ENCODE data around the gene AIFM1.
"Not testable (repeated sequence)": the region's sequence is repeated elsewhere in the genome, so short reads cannot be mapped to it uniquely, and the experiment has no call there.

The AIFM1 gene

DNA sequence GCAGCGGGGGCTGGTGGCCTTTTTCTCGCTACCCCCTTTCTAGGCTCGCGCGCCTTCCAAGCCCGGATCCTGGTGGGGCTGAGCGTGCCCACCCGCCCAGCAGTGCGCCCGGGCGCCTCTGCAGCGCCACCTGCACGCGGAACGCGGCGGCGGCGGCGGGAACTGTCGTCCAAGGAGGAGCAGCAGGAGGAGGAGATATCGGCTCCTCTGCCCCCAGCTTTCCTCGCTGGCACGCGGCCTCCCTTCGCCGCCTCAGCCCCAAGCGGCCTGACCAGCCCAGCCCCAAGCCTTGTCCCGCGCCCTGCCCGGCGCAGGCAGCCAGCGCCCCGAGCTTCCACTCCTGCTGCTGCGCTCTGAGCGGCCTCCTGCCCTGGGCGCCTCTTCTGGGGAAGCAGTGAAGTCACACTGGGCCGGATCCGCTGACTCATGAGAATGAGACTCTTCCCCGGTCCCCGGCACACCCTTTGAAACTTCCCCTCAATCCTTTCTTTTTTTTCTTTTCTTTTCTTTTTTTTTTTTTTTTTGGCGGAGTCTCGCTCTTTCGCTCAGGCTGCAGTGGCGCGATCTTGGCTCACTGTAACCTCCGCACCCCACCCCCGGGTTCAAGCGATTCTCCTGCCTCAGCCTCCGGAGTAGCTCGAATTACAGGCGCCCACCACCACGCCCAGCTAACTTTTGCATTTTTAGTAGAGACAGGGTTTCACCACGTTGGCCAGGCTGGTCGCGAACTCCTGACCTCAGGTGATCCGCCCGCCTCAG lies 44.7 kb downstream of the AIFM1 start:
- peak in 2 of 3 donors; percentile 30 to 55 for DNase-seq (ENCODE audit: low read depth in 3 of 3, low spot score in 1 of 3)

DNA sequence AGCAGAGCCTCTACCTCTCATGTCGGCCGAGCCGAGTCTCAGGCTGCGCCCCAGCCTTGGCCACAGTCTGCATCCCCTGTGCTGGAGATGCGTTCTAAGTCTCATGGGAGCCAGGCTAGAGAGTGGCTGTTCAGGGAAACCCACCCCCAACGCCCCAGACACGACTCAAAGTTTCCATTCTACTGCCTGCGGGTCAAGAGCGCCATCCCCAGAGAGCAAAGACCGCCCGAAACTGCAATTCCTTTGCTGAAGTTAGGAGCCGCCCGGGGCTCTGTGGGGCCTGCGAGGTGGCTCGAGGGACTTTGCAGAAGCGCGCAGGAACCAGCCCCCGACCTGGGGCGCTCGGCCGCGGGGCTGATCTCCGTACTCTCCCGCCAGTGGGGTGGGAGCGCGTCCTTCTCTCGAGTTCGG lies 45.3 kb downstream of the AIFM1 start:
- DNase-seq (ENCODE audit: low read depth in 3 of 3, low spot score in 1 of 3): no peak

DNA sequence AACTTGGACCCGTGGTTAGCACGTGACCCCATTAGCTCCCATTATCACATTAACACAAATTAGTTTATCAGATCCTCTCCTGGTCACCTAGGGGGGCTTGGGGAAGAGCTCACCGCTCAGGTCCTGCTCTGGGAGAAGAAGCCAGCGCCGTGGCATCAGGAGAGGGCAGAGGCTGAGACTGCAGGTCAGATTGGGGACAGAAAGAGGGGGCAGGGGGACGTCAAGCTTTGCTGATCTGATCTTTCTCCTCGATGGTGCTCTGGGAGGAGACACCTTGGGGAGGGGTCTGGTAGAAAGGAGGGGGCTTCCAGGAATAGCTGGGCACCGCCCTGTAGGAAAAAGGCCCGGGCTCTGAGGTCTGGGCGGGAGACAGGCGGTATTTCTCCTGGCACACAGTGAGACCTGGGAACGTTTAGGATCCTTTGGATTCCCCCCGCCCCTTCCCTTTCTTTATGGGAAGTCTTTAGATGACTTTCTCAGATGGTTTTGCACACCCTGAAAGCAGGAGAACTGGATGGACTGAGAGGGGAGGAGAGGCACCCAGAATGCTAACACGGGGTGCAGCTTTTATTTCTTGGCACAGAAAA lies 46.2 kb downstream of the AIFM1 start:
- DNase-seq (ENCODE audit: low read depth in 3 of 3, low spot score in 1 of 3): no peak

DNA sequence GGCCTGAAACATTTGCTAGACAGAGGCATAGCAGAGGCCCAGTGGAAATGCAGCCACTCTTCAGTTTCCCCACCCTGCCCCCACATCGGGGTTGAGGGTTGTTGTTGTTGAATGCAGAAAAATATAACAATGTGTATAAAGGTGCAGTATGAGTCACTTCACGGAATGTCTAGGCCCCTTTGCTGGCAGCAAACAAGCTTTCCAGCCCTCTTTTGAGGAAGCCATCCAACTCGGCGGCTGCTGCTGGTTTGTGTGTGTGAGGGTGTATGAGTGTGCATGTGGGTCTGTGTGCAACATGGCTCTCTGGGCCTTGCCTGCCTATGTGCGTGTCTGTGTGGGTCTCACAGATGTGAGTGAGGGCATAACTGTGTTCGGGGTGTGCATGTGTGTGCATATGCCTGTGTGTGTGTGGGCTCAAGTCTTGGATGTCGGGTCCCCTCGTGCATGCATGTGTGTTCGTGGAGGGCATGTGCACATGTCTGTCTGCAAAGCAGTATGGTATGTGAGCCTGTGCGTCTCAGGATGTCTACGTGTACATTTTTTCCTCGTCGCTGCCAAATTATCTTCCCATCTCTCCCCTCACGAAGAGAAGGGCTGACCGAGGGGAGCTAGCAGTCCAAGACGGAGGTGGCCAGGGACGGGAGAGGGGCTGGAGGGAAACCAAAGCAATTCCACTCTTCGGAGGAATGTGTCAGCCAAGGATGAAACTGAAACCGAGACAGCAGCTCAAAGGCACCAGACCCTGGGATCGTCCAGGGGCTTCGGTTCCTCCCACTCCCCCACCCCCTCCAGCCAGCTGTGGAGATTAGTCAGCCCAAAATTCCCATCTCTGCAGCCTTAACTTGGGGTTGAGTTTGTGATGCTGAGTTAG lies 47.0 kb downstream of the AIFM1 start:
- no peak for DNase-seq (ENCODE audit: low read depth in 3 of 3, low spot score in 1 of 3)

- no peak for DNase-seq (ENCODE audit: low read depth in 3 of 3, low spot score in 1 of 3)
Measured at GRCh38 chrX:130117166-130117565, 48.5 kb downstream of the AIFM1 start.

GRCh38 chrX:130115119-130115885 lies 50.3 kb downstream of the AIFM1 start:
- not testable (repeated sequence) for DNase-seq (ENCODE audit: low read depth in 3 of 3, low spot score in 1 of 3)

DNA sequence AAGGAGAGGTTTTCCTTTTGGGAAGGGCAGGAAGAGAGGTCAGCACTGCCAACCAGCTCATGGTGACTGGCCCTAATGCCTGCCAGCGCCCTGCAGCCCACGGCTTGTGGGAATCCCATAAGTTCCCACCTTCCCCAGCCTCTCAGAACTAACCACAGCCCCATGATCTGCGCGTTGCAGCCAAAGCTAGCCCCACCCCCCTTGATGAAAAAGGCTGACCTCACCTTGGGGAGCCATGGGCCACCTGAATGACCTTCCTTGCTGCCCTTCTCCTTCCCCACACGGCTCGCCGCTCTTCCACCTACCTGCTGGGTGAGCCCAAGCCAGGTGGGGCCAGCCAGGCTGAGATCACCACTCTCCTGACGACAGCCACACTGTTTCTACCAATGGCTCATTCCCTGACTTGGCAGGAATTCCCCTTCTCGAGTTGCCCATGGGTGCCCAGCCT lies 51.5 kb downstream of the AIFM1 start:
- no peak for DNase-seq (ENCODE audit: low read depth in 3 of 3, low spot score in 1 of 3)

DNA sequence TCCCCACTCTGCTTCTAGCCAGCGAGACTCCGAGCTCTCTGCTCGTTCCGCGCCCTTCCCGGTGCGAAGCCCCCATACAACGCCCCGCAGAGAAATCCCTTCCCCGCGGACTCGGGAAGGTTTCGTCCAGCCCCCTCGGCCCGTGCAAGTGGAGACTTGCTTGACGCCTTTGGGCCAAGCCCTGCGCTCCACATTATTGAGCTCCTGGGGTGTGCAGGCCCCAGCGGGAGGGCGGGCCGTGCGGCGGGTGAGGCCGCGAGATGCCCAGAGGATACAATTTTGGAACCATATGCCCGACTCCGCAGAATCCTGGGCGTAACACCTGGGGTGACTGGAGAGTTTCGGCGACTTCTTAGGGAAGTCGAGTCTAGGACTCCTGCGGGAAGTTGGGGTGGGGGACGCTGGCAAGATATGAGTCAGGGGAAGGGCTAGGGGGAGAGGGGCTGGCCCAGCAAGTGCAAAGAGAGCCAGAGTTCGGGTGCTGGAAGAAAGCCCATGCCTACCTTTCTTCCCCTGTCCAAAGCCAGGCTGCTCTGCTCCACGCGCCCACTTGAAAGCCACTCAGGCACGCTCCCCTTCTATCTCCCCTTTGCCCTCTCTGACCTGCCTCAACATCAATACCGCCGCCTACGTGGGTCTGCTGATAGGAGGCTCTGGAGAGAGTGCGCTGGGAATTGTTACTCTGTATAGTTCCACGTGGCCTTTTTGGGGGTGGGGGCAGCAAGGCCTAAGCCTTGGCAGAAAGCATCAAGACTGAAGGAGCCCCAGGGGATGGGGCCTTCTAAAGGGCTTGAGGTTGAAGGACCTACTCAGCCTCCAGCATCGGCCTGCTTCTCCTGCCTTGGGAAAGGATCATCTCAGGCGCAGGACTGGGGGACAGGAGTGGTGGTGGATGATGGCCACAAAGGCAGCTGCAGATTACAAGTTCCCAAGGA lies 54.2 kb downstream of the AIFM1 start:
- no peak for DNase-seq (ENCODE audit: low read depth in 3 of 3, low spot score in 1 of 3)

GRCh38 chrX:130110379-130111219 lies 55.0 kb downstream of the AIFM1 start, which contains the start of gene ELF4:
Gene ELF4, minus strand, starts transcription at chrX:130110497. Its CDS starts 29,167 bp downstream, at chrX:130081330.
- peak in 2 of 3 donors; percentile 31 to 39 for DNase-seq (ENCODE audit: low read depth in 3 of 3, low spot score in 1 of 3)

- no peak for DNase-seq (ENCODE audit: low read depth in 3 of 3, low spot score in 1 of 3)
Measured at GRCh38 chrX:130109429-130110378, 55.9 kb downstream of the AIFM1 start.

DNA sequence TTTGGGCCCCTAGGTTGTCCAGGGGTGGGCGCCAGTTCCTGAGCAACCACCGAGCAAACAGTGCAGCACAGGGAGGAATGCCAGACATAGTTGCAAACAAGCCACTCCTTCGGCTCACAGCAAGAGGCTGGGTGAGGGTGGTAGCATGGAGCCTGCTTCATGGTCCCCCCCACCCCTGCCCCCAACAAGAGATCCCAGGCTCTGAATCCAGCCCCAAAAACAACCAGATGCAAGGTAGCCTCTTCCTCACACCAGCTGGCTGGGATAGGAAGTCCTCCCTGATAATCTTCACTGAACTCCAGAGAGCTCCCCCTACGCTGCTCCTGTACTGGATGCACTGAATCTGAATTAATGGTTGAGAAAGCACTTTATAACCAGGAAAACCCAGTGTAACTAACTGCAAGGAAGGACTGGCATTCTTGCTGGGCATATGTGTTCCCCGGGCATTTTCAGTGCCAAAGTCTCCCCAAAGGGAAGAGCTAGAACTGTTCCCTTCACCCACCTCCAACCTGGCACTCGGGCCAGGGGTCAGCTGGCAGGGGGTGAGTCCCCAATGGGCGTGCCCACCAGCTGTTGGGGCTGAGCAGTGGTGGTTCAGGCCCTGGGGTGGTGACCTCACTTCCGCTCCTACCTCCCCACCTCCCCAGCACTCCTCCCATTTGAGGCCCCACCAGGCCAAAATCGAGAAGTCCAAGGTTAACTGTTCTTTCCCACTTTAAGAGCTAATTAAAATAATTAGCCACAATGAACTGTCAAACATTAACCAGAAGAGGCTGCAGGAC lies 56.8 kb downstream of the AIFM1 start:
- no peak for DNase-seq (ENCODE audit: low read depth in 3 of 3, low spot score in 1 of 3)

DNA sequence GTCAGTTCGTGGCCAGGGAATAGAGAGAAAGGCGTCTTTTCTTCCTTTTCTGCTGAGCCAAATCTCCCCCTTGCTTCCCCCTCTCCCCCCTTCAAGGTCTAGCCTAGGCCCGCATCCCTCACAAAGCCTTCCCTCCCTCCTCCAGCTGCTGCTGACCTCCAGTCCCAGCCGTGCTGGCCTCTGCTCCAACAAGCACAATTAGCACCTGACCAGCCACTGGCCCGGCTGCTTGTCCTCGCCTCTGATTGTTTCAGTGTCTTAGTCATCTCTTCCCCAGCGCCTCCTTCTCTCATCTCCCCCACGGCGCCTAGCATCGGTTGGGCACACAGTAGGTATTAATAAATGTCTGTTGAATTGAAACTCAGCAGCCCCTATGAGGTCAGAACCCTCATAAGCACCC lies 59.6 kb downstream of the AIFM1 start:
- DNase-seq (ENCODE audit: low read depth in 3 of 3, low spot score in 1 of 3): no peak

DNA sequence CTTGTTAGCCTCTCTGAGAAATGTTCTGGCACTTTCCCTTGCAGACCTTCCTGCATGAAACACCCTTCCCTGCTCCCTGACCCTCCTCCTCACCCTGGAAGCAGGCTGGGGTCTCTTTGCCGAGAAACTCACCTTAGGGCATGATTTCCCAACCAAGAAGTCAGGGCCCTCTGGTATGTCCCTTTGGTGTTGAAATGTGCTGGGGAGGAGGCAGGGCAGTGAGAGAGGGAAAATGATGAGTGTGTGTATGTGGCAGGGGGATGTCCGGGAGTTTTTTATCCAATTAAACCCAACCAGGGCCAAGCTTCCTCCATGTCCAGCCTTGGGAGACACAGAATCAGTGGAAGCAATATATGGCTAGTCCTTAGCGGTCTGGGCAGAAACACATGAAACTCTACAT lies 60.4 kb downstream of the AIFM1 start:
- no peak for DNase-seq (ENCODE audit: low read depth in 3 of 3, low spot score in 1 of 3)

DNA sequence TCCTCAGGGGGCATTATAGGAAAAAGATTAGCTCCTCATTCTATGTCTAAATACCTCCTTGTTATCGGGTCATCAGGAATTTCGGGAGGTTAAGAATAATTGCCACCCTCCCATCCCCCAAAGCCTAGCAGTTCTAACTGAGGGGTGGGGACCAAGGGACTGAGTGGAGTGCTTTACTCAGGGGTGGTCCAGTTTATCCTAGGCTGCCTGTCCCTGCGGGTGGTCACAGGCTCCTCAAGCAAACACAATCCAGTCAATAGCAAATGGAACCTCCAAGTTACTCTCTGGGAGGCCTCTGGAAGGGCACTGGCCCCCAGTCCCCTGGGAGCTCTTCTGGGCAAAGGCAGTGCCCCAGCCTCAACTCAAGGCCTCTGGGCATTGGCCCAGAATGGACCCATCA lies 62.0 kb downstream of the AIFM1 start:
- DNase-seq (ENCODE audit: low read depth in 3 of 3, low spot score in 1 of 3): no peak

DNA sequence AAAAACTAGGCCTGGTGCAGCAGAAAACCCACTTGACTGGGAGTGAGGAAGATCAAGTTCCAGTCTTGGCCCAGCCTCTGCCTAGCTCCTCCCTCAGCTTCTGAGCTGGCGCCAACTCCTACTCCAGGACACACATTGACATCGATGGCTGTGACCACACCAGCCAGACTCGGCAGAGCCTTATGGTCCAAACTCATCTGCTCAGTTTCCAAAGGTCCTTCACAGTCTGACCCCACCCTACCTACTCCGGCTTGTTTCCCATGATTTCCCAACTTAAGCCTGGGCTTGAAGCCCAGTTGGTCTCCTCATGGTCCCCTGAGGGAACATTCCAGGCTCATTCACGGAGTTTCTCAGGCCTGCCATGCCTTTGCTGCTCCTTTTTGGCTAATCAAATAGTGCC lies 65.5 kb downstream of the AIFM1 start:
- DNase-seq (ENCODE audit: low read depth in 3 of 3, low spot score in 1 of 3): no peak

GRCh38 chrX:130098210-130098552 lies 67.5 kb downstream of the AIFM1 start:
- DNase-seq (ENCODE audit: low read depth in 3 of 3, low spot score in 1 of 3): no peak

GRCh38 chrX:130097507-130098209 lies 68.0 kb downstream of the AIFM1 start:
- no peak for DNase-seq (ENCODE audit: low read depth in 3 of 3, low spot score in 1 of 3)
